ENCODE measurements around the gene AP1S1.

Gene AP1S1

DNA sequence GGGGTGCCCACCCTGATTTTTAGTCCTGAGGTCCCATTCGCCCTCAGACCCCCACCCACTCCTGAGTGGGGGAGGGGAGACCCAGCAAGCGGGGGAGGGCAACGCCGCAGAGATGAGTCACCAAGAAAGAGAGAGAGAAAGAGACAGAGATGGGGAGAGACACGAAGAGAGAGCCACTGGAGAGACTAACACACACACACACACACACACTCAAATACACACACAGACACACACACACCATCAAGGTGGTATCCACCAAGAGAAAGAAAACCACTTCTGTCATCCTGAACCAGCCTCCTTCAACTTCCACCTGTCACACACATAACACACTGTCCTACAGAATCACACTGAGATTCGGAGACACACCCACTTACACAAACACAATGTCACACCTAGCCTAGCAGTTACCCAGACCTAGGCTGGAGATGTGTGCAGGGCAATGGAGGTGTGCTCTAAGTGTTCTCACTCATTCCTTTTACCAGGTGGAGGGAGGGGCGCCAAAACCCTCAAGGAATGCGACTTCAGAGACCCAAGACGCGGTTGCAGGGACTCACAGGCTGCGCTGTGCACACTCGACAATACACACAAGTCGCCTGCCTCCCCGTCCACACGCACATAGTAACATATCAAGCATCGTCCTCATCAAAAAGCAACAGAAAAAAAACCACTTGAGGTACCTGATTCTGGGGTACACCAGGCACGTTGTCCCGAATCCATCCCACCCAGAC lies 15.0 kb downstream of the AP1S1 start:
- TF ChIP-seq, protein P1, sequence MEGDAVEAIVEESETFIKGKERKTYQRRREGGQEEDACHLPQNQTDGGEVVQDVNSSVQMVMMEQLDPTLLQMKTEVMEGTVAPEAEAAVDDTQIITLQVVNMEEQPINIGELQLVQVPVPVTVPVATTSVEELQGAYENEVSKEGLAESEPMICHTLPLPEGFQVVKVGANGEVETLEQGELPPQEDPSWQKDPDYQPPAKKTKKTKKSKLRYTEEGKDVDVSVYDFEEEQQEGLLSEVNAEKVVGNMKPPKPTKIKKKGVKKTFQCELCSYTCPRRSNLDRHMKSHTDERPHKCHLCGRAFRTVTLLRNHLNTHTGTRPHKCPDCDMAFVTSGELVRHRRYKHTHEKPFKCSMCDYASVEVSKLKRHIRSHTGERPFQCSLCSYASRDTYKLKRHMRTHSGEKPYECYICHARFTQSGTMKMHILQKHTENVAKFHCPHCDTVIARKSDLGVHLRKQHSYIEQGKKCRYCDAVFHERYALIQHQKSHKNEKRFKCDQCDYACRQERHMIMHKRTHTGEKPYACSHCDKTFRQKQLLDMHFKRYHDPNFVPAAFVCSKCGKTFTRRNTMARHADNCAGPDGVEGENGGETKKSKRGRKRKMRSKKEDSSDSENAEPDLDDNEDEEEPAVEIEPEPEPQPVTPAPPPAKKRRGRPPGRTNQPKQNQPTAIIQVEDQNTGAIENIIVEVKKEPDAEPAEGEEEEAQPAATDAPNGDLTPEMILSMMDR (IDR thresholded peaks at IDR 0.05; ENCODE audit: low read depth, low read length, missing control alignments), result no peak
- no peak overlapping the region for H3K4me3 ChIP-seq (ENCODE audit: low read depth, low read length)

DNA sequence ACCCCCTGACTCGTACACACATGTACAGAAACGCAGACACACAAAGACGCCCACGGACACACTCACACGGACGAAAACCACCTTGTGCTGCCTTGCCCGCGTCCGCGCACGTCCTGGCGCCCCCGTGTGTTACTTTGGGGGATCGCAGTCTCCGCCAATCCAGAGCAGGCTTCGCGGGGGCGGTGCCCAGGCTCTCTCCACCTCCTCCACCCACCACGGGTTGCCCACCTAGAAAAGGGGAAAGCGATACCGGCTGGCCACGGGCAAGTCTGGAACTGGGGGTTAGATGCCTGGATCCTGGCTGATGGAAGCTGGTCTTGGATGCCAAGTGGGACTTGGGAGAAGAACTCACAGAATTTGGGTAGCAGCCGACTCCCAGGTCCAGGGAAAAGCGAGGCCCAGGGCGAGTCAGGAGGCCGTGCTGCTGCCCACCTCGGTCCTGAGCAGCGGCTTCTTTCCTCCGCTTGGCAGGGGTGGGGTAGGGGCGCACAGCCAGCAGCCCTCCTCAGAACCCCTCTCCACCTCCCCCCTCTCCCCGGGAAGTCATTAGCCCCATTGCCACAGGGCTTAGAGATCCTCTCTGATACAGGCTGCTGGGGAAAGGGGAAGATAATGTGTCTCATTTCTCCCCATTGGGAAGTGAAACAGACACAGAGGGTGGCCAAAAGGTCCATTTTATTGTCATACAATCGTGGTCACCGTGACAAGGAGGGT lies 15.7 kb downstream of the AP1S1 start:
- no peak overlapping the region for H3K4me3 ChIP-seq (ENCODE audit: low read depth, low read length)

More for the DNA sequence above, 15.0 kb downstream of the AP1S1 start:
- no peak for DNase-seq (ENCODE audit: low read depth)

DNA sequence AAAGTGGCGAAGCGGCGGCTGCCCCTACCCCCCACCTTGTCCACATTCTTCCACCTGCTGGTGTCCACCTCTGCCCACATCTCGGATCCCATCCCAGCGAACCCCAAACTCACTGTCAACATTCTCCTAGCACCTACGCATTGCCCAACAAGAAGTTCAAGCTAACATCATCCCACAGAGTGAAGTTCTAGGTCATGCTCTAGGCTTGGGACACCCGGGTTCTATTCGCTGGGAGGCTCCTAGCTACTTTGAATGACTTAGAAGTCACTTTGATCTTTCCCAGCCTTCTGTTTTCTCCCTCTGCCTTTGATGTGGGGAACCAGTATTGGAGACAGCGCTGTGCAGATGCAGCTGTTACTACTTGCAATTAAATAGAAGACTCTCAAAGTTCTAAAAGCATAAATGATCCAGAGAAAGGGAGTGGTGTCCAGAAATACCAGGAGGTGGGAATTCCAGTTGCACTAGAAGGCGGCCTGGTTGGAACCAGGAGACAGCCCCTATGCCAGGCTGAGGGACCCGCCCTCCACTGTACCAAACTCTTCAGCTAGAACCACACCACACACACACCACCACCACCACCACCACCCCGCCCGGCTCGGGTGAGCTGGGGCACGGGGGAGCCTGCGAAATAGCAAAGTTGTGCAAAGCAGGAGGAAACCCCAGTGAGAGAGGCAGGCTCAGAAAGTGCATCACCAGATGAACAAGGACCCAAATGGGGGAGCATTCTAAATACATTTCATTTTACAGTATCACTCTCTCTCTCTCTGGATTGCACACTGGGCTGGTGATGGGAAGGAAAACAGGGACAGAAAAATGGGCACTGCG lies 16.6 kb downstream of the AP1S1 start:
- TF ChIP-seq, protein P1 (IDR thresholded peaks at IDR 0.05; ENCODE audit: low read depth, low read length, missing control alignments), result no peak
- no peak for DNase-seq (ENCODE audit: low read depth)
- H3K4me3 ChIP-seq (ENCODE audit: low read depth, low read length), result no peak overlapping the region

More for the DNA sequence above, 15.7 kb downstream of the AP1S1 start:
- DNase-seq (ENCODE audit: low read depth), result peak; percentile 15
- TF ChIP-seq, protein P1 (IDR thresholded peaks at IDR 0.05; ENCODE audit: low read depth, low read length, missing control alignments), result peak; percentile 96

DNA sequence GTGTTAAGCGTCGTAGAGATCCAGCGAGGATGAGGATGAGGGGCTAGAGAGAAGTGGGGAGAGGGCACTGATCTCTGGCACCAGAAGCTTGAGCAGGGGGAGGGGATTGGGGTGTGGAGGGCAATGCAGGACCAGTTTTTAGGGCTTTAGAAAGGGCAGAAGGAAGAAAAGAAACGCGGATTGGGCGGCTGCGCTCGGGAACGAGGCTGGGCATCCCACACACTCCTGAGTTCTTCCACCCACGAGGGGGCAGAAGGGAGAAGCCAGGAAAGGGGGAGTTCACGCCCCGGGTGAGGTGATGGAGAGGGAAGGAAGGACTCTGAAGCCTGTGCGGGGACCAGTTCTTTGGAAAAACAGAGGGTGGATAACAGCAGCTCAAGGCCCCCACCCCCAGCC lies 17.2 kb downstream of the AP1S1 start:
- no peak overlapping the region for H3K4me3 ChIP-seq (ENCODE audit: low read depth, low read length)
- TF ChIP-seq, protein P1 (IDR thresholded peaks at IDR 0.05; ENCODE audit: low read depth, low read length, missing control alignments), result peak; percentile 9
- DNase-seq (ENCODE audit: low read depth), result no peak

DNA sequence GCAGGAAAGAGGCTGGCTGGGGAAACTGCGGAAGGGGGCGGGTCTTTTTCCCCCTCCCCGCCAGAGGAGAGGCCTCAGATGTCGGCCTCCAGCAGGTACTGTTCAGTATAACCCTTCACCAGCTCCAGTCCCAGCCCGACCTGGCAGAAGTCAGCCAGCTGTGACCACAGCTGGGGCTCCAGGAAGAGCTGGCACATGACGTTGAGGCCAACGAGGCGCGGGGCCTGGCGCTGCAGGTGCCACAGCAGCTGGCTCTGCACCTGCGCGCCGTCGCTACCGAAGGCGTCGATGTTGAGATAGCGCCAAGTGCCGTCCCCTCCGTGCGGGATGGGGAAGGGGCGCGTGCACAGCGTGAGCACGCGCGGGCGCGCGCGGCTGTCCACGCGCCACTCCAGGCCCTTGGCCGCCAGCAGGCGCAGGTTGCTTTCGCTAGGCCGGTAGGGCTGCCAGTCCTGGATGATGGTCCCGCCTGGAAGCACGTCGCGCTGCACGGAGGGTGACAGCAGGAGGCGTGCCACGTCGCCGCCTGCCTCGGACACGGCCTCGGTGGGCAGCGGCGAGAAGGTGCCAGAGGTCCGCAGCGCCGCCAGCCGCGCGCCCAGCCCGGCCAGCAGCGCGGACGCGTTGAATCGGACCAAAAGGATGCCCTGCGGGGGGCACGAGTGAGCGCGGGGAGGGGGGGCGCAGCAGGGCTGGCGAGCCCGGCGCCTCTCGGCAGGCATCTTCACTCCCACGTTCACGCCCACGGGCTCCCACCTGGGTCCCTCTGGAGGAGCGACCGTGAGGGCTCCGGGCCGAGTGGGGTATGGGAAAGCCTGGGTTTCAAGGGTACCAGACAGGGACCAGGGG lies 18.0 kb downstream of the AP1S1 start:
- TF ChIP-seq, protein P1 (IDR thresholded peaks at IDR 0.05; ENCODE audit: low read depth, low read length, missing control alignments), result no peak
- no peak for DNase-seq (ENCODE audit: low read depth)
- no peak overlapping the region for H3K4me3 ChIP-seq (ENCODE audit: low read depth, low read length)
